ENCODE measurements around the gene TKTL1.

TKTL1 gene

GRCh38 chrX:154348114-154348531, 52.5 kb downstream of the TKTL1 start:
- no peak for TF ChIP-seq EZH2phosphoT487 (IDR thresholded peaks at IDR 0.05; ENCODE audit: borderline replicate concordance)
- TF ChIP-seq, protein P1, sequence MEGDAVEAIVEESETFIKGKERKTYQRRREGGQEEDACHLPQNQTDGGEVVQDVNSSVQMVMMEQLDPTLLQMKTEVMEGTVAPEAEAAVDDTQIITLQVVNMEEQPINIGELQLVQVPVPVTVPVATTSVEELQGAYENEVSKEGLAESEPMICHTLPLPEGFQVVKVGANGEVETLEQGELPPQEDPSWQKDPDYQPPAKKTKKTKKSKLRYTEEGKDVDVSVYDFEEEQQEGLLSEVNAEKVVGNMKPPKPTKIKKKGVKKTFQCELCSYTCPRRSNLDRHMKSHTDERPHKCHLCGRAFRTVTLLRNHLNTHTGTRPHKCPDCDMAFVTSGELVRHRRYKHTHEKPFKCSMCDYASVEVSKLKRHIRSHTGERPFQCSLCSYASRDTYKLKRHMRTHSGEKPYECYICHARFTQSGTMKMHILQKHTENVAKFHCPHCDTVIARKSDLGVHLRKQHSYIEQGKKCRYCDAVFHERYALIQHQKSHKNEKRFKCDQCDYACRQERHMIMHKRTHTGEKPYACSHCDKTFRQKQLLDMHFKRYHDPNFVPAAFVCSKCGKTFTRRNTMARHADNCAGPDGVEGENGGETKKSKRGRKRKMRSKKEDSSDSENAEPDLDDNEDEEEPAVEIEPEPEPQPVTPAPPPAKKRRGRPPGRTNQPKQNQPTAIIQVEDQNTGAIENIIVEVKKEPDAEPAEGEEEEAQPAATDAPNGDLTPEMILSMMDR (conservative IDR thresholded peaks at IDR 0.05; ENCODE audit: low read length), result no peak
- no peaks in the 10 kb centered on the region for H3K9me3 ChIP-seq (ENCODE audit: insufficient read depth, low read depth, low read length)
- H3K9ac ChIP-seq (ENCODE audit: low read depth, low read length, poor library complexity, severe bottlenecking), result no peak overlapping the region
- H3K79me2 ChIP-seq (ENCODE audit: insufficient read depth, low read length), result no peaks in the 10 kb centered on the region
- peaks cover 7% of the 10 kb centered on the region for H3K4me1 ChIP-seq (ENCODE audit: insufficient read depth, low read length, poor library complexity, severe bottlenecking)
- no peak overlapping the region for H2AFZ ChIP-seq (ENCODE audit: low read length)
- H4K20me1 ChIP-seq (ENCODE audit: insufficient read depth, low read length, poor library complexity, severe bottlenecking), result no peaks in the 10 kb centered on the region
- no peaks in the 10 kb centered on the region for H3F3A ChIP-seq (ENCODE audit: low read depth)
- H3K9me2 ChIP-seq (replicated peaks; ENCODE audit: low read depth, low read length), result no peaks in the 10 kb centered on the region
- peaks cover 39% of the 10 kb centered on the region; the same call in 1 of the 2 replicates for H3K36me3 ChIP-seq (ENCODE audit: insufficient read depth, low read length)
- H3K4me2 ChIP-seq (ENCODE audit: low read depth, low read length, poor library complexity, severe bottlenecking), result no peak overlapping the region
- H3K27me3 ChIP-seq (ENCODE audit: insufficient read depth, low read length, poor library complexity, severe bottlenecking), result no peaks in the 10 kb centered on the region
- no peak overlapping the region for H3K4me3 ChIP-seq (ENCODE audit: low read length, poor library complexity, severe bottlenecking)

DNA sequence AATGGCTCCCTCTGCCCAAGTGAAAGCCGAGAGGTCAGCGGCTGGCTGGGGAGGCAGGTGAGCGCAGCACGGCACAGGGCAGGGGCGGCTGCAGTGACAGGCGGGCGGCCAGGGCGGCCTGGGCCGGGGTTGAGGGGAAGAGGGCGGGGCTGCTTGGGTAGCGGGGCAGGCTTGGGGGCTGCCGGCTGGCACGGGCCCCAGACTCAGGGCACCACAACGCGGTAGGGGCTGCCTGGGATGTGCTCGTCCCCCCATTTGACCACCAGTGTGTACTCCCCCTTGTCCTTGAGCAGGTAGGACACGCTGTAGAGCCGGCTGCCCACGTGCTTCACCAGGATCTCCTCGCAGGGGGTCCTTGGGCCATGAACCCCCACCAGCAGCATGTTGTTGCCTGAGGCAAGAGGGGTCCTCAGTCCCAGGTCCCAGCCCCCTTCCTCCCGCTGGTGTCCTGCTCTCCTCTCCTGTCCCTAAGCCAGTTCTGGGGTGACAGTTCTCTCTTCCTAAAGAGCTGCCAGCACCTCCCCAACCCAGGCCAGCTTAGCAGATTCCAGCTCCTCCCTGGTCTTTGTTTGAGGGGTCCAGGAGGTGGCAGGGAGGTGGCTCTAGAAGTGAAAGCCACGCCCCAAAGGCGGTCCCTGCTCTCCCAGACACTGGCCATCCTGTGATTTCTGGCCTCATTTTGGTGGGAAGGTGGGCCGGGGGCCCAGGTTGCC, 53.2 kb downstream of the TKTL1 start:
- Histone ChIP-seq H2AFZ (ENCODE audit: low read length) (no peak overlapping the region), H3K27me3 (ENCODE audit: insufficient read depth, low read length, poor library complexity, severe bottlenecking) (no peaks in the 10 kb centered on the region), H3K4me3 (ENCODE audit: low read length, poor library complexity, severe bottlenecking) (no peak overlapping the region), H3K36me3 (ENCODE audit: insufficient read depth, low read length) (peaks cover 46% of the 10 kb centered on the region; the same call in 1 of the 2 replicates), H3K4me2 (ENCODE audit: low read depth, low read length, poor library complexity, severe bottlenecking) (no peak overlapping the region), H3F3A (ENCODE audit: low read depth) (no peaks in the 10 kb centered on the region), H3K4me1 (ENCODE audit: insufficient read depth, low read length, poor library complexity, severe bottlenecking) (peaks cover 7% of the 10 kb centered on the region), H3K79me2 (ENCODE audit: insufficient read depth, low read length) (no peaks in the 10 kb centered on the region), H3K9me3 (ENCODE audit: insufficient read depth, low read depth, low read length) (no peaks in the 10 kb centered on the region), H4K20me1 (ENCODE audit: insufficient read depth, low read length, poor library complexity, severe bottlenecking) (no peaks in the 10 kb centered on the region), H3K9me2 (replicated peaks; ENCODE audit: low read depth, low read length) (no peaks in the 10 kb centered on the region), H3K9ac (ENCODE audit: low read depth, low read length, poor library complexity, severe bottlenecking) (no peak overlapping the region)
- TF ChIP-seq, protein P1 (conservative IDR thresholded peaks at IDR 0.05; ENCODE audit: low read length), result no peak
- TF ChIP-seq EZH2phosphoT487 (IDR thresholded peaks at IDR 0.05; ENCODE audit: borderline replicate concordance), result no peak

- Histone ChIP-seq H3K4me3 (ENCODE audit: low read length, poor library complexity, severe bottlenecking) (no peak overlapping the region), H3K27me3 (ENCODE audit: insufficient read depth, low read length, poor library complexity, severe bottlenecking) (no peaks in the 10 kb centered on the region), H3K9ac (ENCODE audit: low read depth, low read length, poor library complexity, severe bottlenecking) (no peak overlapping the region), H3F3A (ENCODE audit: low read depth) (no peaks in the 10 kb centered on the region), H3K9me2 (replicated peaks; ENCODE audit: low read depth, low read length) (no peaks in the 10 kb centered on the region), H2AFZ (ENCODE audit: low read length) (no peak overlapping the region), H3K4me1 (ENCODE audit: insufficient read depth, low read length, poor library complexity, severe bottlenecking) (peaks cover 7% of the 10 kb centered on the region), H4K20me1 (ENCODE audit: insufficient read depth, low read length, poor library complexity, severe bottlenecking) (no peaks in the 10 kb centered on the region), H3K79me2 (ENCODE audit: insufficient read depth, low read length) (no peaks in the 10 kb centered on the region), H3K36me3 (ENCODE audit: insufficient read depth, low read length) (peaks cover 52% of the 10 kb centered on the region; the same call in 1 of the 2 replicates), H3K4me2 (ENCODE audit: low read depth, low read length, poor library complexity, severe bottlenecking) (no peak overlapping the region), H3K9me3 (ENCODE audit: insufficient read depth, low read depth, low read length) (no peaks in the 10 kb centered on the region)
- TF ChIP-seq EZH2phosphoT487 (IDR thresholded peaks at IDR 0.05; ENCODE audit: borderline replicate concordance), result no peak
- TF ChIP-seq, protein P1 (conservative IDR thresholded peaks at IDR 0.05; ENCODE audit: low read length), result no peak
Observed at GRCh38 chrX:154349359-154349935, 53.9 kb downstream of the TKTL1 start.
